KMS-11 (cell line): Measurements from ENCODE around the gene PLXNA2.

ENCODE experiments used
- H2AFZ ChIP-seq: fragments of 200-600 bp; sonication (generic); 2 replicates; pipeline ENCODE4 v1.6.1; 2016; ENCODE audit warnings: antibody characterized with exemption, mixed run types, low read depth
- H3K27ac ChIP-seq: fragments of 200-600 bp; sonication (generic); 2 replicates; pipeline ENCODE4 v1.6.1; 2016; ENCODE audit warnings: mild to moderate bottlenecking, mixed run types
- H3K27me3 ChIP-seq: fragments of 200-600 bp; sonication (generic); 2 replicates; pipeline ENCODE4 v1.6.1; 2017; ENCODE audit warnings: mild to moderate bottlenecking, low read depth, mixed run types, moderate library complexity; ENCODE audit not compliant: insufficient read depth
- H3K36me3 ChIP-seq: fragments of 200-600 bp; sonication (generic); 2 replicates; pipeline ENCODE4 v1.6.1; 2017; ENCODE audit warnings: mild to moderate bottlenecking, mixed run types; ENCODE audit not compliant: insufficient read depth
- H3K4me1 ChIP-seq: fragments of 200-600 bp; sonication (generic); 2 replicates; pipeline ENCODE4 v1.6.1; 2016; ENCODE audit warnings: mild to moderate bottlenecking, low read depth, mixed run types; ENCODE audit not compliant: poor library complexity, severe bottlenecking
- H3K4me2 ChIP-seq: fragments of 200-600 bp; sonication (generic); 2 replicates; pipeline ENCODE4 v1.7.0; 2016; ENCODE audit warnings: mild to moderate bottlenecking, mixed run types
- H3K4me3 ChIP-seq: fragments of 200-600 bp; sonication (generic); IDR thresholded peaks from 2 replicates; pipeline ENCODE4 v1.6.1; 2017; ENCODE audit warnings: low read depth, low read length, mixed read lengths; ENCODE audit not compliant: insufficient read depth
- H3K79me2 ChIP-seq: fragments of 200-600 bp; sonication (generic); 2 replicates; pipeline ENCODE4 v1.6.1; 2016; ENCODE audit warnings: low read depth, mixed run types; ENCODE audit not compliant: insufficient read depth
- H3K9ac ChIP-seq: fragments of 200-600 bp; sonication (generic); 2 replicates; pipeline ENCODE4 v1.6.1; 2016; ENCODE audit warnings: mild to moderate bottlenecking, mixed run types
- H4K20me1 ChIP-seq: fragments of 200-600 bp; sonication (generic); 2 replicates; pipeline ENCODE4 v1.6.1; 2016; ENCODE audit warnings: mild to moderate bottlenecking, mixed run types; ENCODE audit not compliant: insufficient read depth
- CTCF ChIP-seq: fragments of 200-600 bp; sonication (generic); conservative IDR thresholded peaks from 2 replicates; pipeline ENCODE4 v1.6.1; 2017; ENCODE audit warnings: low read depth, mild to moderate bottlenecking, antibody characterized with exemption, low read length, moderate library complexity, mixed read lengths

PLXNA2 gene

GRCh38 chr1:208269338-208269666 lies 25.1 kb upstream of the PLXNA2 start:
- TF ChIP-seq CTCF, result no peak
- H2AFZ ChIP-seq, result no peak overlapping the region
- no peaks in the 10 kb centered on the region for H3K4me1 ChIP-seq
- no peaks in the 10 kb centered on the region for H3K36me3 ChIP-seq
- no peaks in the 10 kb centered on the region for H4K20me1 ChIP-seq
- H3K79me2 ChIP-seq, result no peaks in the 10 kb centered on the region
- no peak overlapping the region for H3K9ac ChIP-seq
- H3K4me3 ChIP-seq, result no peak overlapping the region
- no peaks in the 10 kb centered on the region for H3K27me3 ChIP-seq
- H3K4me2 ChIP-seq, result no peak overlapping the region
- no peak overlapping the region for H3K27ac ChIP-seq

- no peak overlapping the region for H2AFZ ChIP-seq
- H3K4me2 ChIP-seq, result no peak overlapping the region
- H3K9ac ChIP-seq, result no peak overlapping the region
- H3K36me3 ChIP-seq, result no peaks in the 10 kb centered on the region
- H3K79me2 ChIP-seq, result no peaks in the 10 kb centered on the region
- H3K4me3 ChIP-seq, result no peak overlapping the region
- no peaks in the 10 kb centered on the region for H3K4me1 ChIP-seq
- H4K20me1 ChIP-seq, result no peaks in the 10 kb centered on the region
- H3K27me3 ChIP-seq, result no peaks in the 10 kb centered on the region
- no peak for TF ChIP-seq CTCF
- no peak overlapping the region for H3K27ac ChIP-seq
These were observed 24.6 kb upstream of the PLXNA2 start for GRCh38 chr1:208268541-208269337.

- TF ChIP-seq CTCF, result no peak
- no peaks in the 10 kb centered on the region for H3K4me1 ChIP-seq
- H3K4me3 ChIP-seq, result no peak overlapping the region
- H3K9ac ChIP-seq, result no peak overlapping the region
- H3K27ac ChIP-seq, result no peak overlapping the region
- no peaks in the 10 kb centered on the region for H3K79me2 ChIP-seq
- H2AFZ ChIP-seq, result no peak overlapping the region
- no peak overlapping the region for H3K4me2 ChIP-seq
- H3K27me3 ChIP-seq, result no peaks in the 10 kb centered on the region
- H3K36me3 ChIP-seq, result no peaks in the 10 kb centered on the region
- no peaks in the 10 kb centered on the region for H4K20me1 ChIP-seq
These were observed 21.3 kb upstream of the PLXNA2 start for GRCh38 chr1:208265525-208265924.

GRCh38 chr1:208265122-208265469 lies 20.9 kb upstream of the PLXNA2 start:
- Histone ChIP-seq H3K27ac (no peak overlapping the region), H3K9ac (no peak overlapping the region), H3K4me1 (no peaks in the 10 kb centered on the region), H2AFZ (no peak overlapping the region), H3K4me2 (no peak overlapping the region), H3K79me2 (no peaks in the 10 kb centered on the region), H4K20me1 (no peaks in the 10 kb centered on the region), H3K36me3 (no peaks in the 10 kb centered on the region), H3K4me3 (no peak overlapping the region), H3K27me3 (no peaks in the 10 kb centered on the region)
- no peak for TF ChIP-seq CTCF
